ENCODE results near the gene ZNF143.

DNA sequence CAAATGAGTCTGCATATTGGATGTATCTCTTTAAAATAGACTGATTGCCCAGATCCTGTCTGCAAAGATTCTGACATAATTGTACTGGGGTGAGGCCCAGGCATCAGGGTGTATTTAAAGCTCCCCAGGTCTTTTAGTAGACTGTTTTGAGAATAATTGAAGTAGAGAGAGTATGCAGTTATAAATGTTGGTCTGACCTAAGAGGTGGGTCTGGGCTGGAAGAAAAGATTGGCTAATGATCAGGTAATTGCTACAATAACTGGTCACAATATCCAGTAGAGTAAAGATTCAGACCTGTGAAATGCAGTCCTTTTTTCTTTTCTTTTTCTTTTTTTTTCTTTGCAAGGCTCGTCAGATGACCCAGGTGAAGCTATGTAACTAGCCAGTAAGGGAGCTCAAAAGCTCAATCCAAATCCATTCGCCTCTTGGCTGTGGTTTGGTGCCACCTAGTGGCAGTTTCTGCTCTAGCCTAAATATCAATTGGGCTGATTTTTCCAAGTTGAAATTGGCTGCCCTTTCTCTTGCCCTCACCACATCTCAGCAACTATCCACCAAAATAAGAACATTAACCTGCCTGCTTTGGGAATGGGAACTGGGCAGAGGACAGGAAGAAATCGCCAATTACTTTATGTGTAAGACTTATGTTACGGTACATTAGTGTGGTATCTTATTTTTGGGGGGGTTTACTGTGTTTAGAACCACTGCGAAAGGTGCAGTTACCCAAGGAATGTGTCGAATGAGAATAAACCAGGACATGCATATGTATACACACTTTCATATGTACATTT lies 45.9 kb downstream of the ZNF143 start:
- TF ChIP-seq, protein P1, sequence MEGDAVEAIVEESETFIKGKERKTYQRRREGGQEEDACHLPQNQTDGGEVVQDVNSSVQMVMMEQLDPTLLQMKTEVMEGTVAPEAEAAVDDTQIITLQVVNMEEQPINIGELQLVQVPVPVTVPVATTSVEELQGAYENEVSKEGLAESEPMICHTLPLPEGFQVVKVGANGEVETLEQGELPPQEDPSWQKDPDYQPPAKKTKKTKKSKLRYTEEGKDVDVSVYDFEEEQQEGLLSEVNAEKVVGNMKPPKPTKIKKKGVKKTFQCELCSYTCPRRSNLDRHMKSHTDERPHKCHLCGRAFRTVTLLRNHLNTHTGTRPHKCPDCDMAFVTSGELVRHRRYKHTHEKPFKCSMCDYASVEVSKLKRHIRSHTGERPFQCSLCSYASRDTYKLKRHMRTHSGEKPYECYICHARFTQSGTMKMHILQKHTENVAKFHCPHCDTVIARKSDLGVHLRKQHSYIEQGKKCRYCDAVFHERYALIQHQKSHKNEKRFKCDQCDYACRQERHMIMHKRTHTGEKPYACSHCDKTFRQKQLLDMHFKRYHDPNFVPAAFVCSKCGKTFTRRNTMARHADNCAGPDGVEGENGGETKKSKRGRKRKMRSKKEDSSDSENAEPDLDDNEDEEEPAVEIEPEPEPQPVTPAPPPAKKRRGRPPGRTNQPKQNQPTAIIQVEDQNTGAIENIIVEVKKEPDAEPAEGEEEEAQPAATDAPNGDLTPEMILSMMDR (IDR thresholded peaks at IDR 0.05), result peak; percentile 94
- TF ChIP-seq ZFX (IDR thresholded peaks at IDR 0.05; ENCODE audit: borderline replicate concordance), result no peak
